Duodenal mucosa (tissue), 2 donors: ENCODE data around the gene FAR1.

Experiments
- H3K27ac ChIP-seq: one replicate; pipeline ENCODE4 v1.7.0; 2013; ENCODE audit warnings: low read depth, low read length
- H3K27me3 ChIP-seq, 2 donors: one replicate each; pipeline ENCODE4 v1.7.0; 2013; ENCODE audit warnings: low read length in 2 of 2, control low read depth in 1 of 2; ENCODE audit not compliant: insufficient read depth in 2 of 2, control insufficient read depth in 1 of 2
- H3K36me3 ChIP-seq, 2 donors: one replicate each; pipeline ENCODE4 v1.7.0; 2013; ENCODE audit warnings: low read length in 2 of 2, control low read depth in 1 of 2; ENCODE audit not compliant: insufficient read depth in 2 of 2, control insufficient read depth in 1 of 2
- H3K4me1 ChIP-seq, 2 donors: one replicate each; pipeline ENCODE4 v1.7.0; 2013; ENCODE audit warnings: low read length in 2 of 2, control low read depth in 1 of 2; ENCODE audit not compliant: insufficient read depth in 2 of 2, control insufficient read depth in 1 of 2
- H3K4me3 ChIP-seq, 2 donors: one replicate each; pipeline ENCODE4 v1.7.0; 2013; ENCODE audit warnings: low read length in 2 of 2, low read depth in 1 of 2
- H3K9ac ChIP-seq, 2 donors: one replicate each; pipeline ENCODE4 v1.7.0; 2013; ENCODE audit warnings: low read length in 2 of 2, low read depth in 1 of 2
- H3K9me3 ChIP-seq, 2 donors: one replicate each; pipeline ENCODE4 v1.7.0; 2013; ENCODE audit warnings: low read length in 2 of 2, control low read depth in 1 of 2; ENCODE audit not compliant: control insufficient read depth in 1 of 2

FAR1 gene

GRCh38 chr11:13771151-13771550 is 102.7 kb downstream of the FAR1 start:
- Histone ChIP-seq H3K9me3 (no peaks in the 10 kb centered on the region), H3K36me3 (no peaks in the 10 kb centered on the region)

GRCh38 chr11:13772223-13773046 is 104.0 kb downstream of the FAR1 start:
- no peaks in the 10 kb centered on the region for H3K27me3 ChIP-seq
- H3K27ac ChIP-seq, result no peak overlapping the region
- H3K9me3 ChIP-seq, result no peaks in the 10 kb centered on the region
- H3K36me3 ChIP-seq, result no peaks in the 10 kb centered on the region
- peaks cover 0 to 4% of the 10 kb centered on the region in 2 donors for H3K4me1 ChIP-seq
- no peak overlapping the region for H3K9ac ChIP-seq
- no peak overlapping the region for H3K4me3 ChIP-seq

More at GRCh38 chr11:13771151-13771550, 102.7 kb downstream of the FAR1 start:
- H3K9ac ChIP-seq, result no peak overlapping the region
- no peaks in the 10 kb centered on the region for H3K27me3 ChIP-seq
- no peak overlapping the region for H3K4me3 ChIP-seq
- H3K27ac ChIP-seq, result no peak overlapping the region
- H3K4me1 ChIP-seq, result peaks cover 0 to 4% of the 10 kb centered on the region in 2 donors

- Histone ChIP-seq H3K36me3 (no peaks in the 10 kb centered on the region), H3K9me3 (no peaks in the 10 kb centered on the region), H3K4me1 (peaks cover 0 to 4% of the 10 kb centered on the region in 2 donors), H3K9ac (no peak overlapping the region), H3K27ac (no peak overlapping the region), H3K4me3 (no peak overlapping the region), H3K27me3 (no peaks in the 10 kb centered on the region)
Observed at GRCh38 chr11:13775471-13775870, 107.0 kb downstream of the FAR1 start.

- H3K9me3 ChIP-seq, result no peaks in the 10 kb centered on the region
- no peak overlapping the region for H3K9ac ChIP-seq
- H3K4me3 ChIP-seq, result no peak overlapping the region
- peaks cover 0 to 4% of the 10 kb centered on the region in 2 donors for H3K4me1 ChIP-seq
- H3K27me3 ChIP-seq, result no peaks in the 10 kb centered on the region
- no peak overlapping the region for H3K27ac ChIP-seq
- H3K36me3 ChIP-seq, result no peaks in the 10 kb centered on the region
Observed at GRCh38 chr11:13776134-13776815, 107.8 kb downstream of the FAR1 start.

- H3K9ac ChIP-seq, result no peak overlapping the region
- H3K4me3 ChIP-seq, result no peak overlapping the region
- no peaks in the 10 kb centered on the region for H3K36me3 ChIP-seq
- no peaks in the 10 kb centered on the region for H3K9me3 ChIP-seq
- no peaks in the 10 kb centered on the region for H3K27me3 ChIP-seq
- no peak overlapping the region for H3K27ac ChIP-seq
- H3K4me1 ChIP-seq, result peaks cover 0 to 4% of the 10 kb centered on the region in 2 donors
Observed at GRCh38 chr11:13777341-13777985, 109.0 kb downstream of the FAR1 start.

- Histone ChIP-seq H3K9me3 (no peaks in the 10 kb centered on the region), H3K4me3 (no peak overlapping the region), H3K4me1 (no peaks in the 10 kb centered on the region), H3K9ac (no peak overlapping the region), H3K27me3 (no peaks in the 10 kb centered on the region), H3K36me3 (no peaks in the 10 kb centered on the region), H3K27ac (no peak overlapping the region)
Observed at GRCh38 chr11:13778345-13778744, 109.9 kb downstream of the FAR1 start.

- H3K4me3 ChIP-seq, result no peak overlapping the region
- no peak overlapping the region for H3K9ac ChIP-seq
- no peaks in the 10 kb centered on the region for H3K9me3 ChIP-seq
- H3K27me3 ChIP-seq, result no peaks in the 10 kb centered on the region
- H3K27ac ChIP-seq, result no peak overlapping the region
- no peaks in the 10 kb centered on the region for H3K4me1 ChIP-seq
- no peaks in the 10 kb centered on the region for H3K36me3 ChIP-seq
Observed at GRCh38 chr11:13781153-13781552, 112.7 kb downstream of the FAR1 start.
